OCI-LY1 (cell line): ENCODE data around the gene DCC.

ENCODE experiments used
- H2AFZ ChIP-seq: fragments of 200-600 bp; sonication (generic), shearing (Covaris generic); 2 replicates; pipeline ENCODE4 v1.6.0; 2014; ENCODE audit warnings: antibody characterized with exemption, mild to moderate bottlenecking, low read length
- H3F3A ChIP-seq: fragments of 200-600 bp; sonication (generic), shearing (Covaris generic); 2 replicates; pipeline ENCODE4 v1.6.0; 2014; ENCODE audit warnings: mild to moderate bottlenecking, antibody characterized with exemption, low read length, moderate library complexity; ENCODE audit not compliant: insufficient read depth
- H3K27ac ChIP-seq: fragments of 200-600 bp; sonication (generic); 2 replicates; pipeline ENCODE4 v1.5.1; 2014; ENCODE audit warnings: low read length, mixed run types, mild to moderate bottlenecking, low read depth; ENCODE audit not compliant: poor library complexity, severe bottlenecking
- H3K27me3 ChIP-seq: fragments of 200-600 bp; sonication (generic); 2 replicates; pipeline ENCODE4 v1.6.0; 2014; ENCODE audit warnings: antibody characterized with exemption, mild to moderate bottlenecking, low read length, moderate library complexity; ENCODE audit not compliant: insufficient read depth
- H3K36me3 ChIP-seq: fragments of 200-600 bp; sonication (generic); 2 replicates; pipeline ENCODE4 v1.6.1; 2014; ENCODE audit warnings: mild to moderate bottlenecking, antibody characterized with exemption, low read length, moderate library complexity, mixed read lengths; ENCODE audit not compliant: insufficient read depth
- H3K4me1 ChIP-seq: fragments of 200-600 bp; sonication (generic); 2 replicates; pipeline ENCODE4 v1.5.1; 2014; ENCODE audit warnings: mild to moderate bottlenecking, low read length, moderate library complexity; ENCODE audit not compliant: insufficient read depth, severe bottlenecking
- H3K4me2 ChIP-seq: fragments of 200-600 bp; sonication (generic), shearing (Covaris generic); 2 replicates; pipeline ENCODE4 v1.6.1; 2014; ENCODE audit warnings: low read length
- H3K4me3 ChIP-seq: fragments of 200-600 bp; sonication (generic); 2 replicates; pipeline ENCODE4 v1.5.1; 2014; ENCODE audit warnings: low read length, low read depth, mild to moderate bottlenecking, mixed read lengths; ENCODE audit not compliant: poor library complexity, severe bottlenecking
- H3K79me2 ChIP-seq: fragments of 200-600 bp; shearing (Covaris generic); 2 replicates; pipeline ENCODE4 v1.6.1; 2016; ENCODE audit warnings: mixed run types, low read length, mixed read lengths; ENCODE audit not compliant: insufficient read depth
- H3K9ac ChIP-seq: fragments of 200-600 bp; sonication (generic), shearing (Covaris generic); 2 replicates; pipeline ENCODE4 v1.6.1; 2014; ENCODE audit warnings: mild to moderate bottlenecking, low read length, mixed read lengths
- H3K9me2 ChIP-seq: fragments of 200-600 bp; sonication (generic), shearing (Covaris generic); 2 replicates; pipeline ENCODE4 v1.6.1; 2014; ENCODE audit warnings: low read depth, mild to moderate bottlenecking, low read length, mixed read lengths
- H3K9me3 ChIP-seq: fragments of 200-600 bp; shearing (Covaris generic); 2 replicates; pipeline ENCODE4 v1.6.1; 2014; ENCODE audit warnings: low read length, mixed read lengths
- H4K20me1 ChIP-seq: fragments of 200-600 bp; sonication (generic), shearing (Covaris generic); 2 replicates; pipeline ENCODE4 v1.6.0; 2016; ENCODE audit warnings: mild to moderate bottlenecking, low read length; ENCODE audit not compliant: insufficient read depth
- CTCF ChIP-seq: fragments of 200-600 bp; sonication (generic), shearing (Covaris generic); IDR thresholded peaks from 2 replicates; pipeline ENCODE4 v1.5.1; 2017; ENCODE audit warnings: mild to moderate bottlenecking, antibody characterized with exemption, low read length, moderate library complexity, mixed read lengths
- EZH2 ChIP-seq: fragments of 200-600 bp; sonication (generic), shearing (Covaris generic); IDR thresholded peaks from 2 replicates; pipeline ENCODE4 v1.8.0; 2017; ENCODE audit warnings: borderline replicate concordance, mixed run types, mild to moderate bottlenecking, antibody characterized with exemption, low read length, moderate library complexity, mixed read lengths

Gene DCC

GRCh38 chr18:52337276-52337675, 2.7 kb upstream of the DCC start:
- H3K79me2 ChIP-seq, result no peaks in the 10 kb centered on the region
- TF ChIP-seq CTCF (no peak), EZH2 (no peak)
- H3K4me3 ChIP-seq, result no peak overlapping the region
- H2AFZ ChIP-seq, result no peak overlapping the region
- no peaks in the 10 kb centered on the region for H3K9me3 ChIP-seq
- H3K4me1 ChIP-seq, result no peaks in the 10 kb centered on the region
- no peaks in the 10 kb centered on the region for H3K9me2 ChIP-seq
- H3K4me2 ChIP-seq, result no peak overlapping the region
- no peak overlapping the region for H3K27ac ChIP-seq
- H3F3A ChIP-seq, result no peaks in the 10 kb centered on the region
- H4K20me1 ChIP-seq, result no peaks in the 10 kb centered on the region
- H3K9ac ChIP-seq, result no peak overlapping the region
- H3K36me3 ChIP-seq, result no peaks in the 10 kb centered on the region
- H3K27me3 ChIP-seq, result no peaks in the 10 kb centered on the region

- TF ChIP-seq EZH2, result no peak
- Histone ChIP-seq H3K27me3 (no peaks in the 10 kb centered on the region), H3K4me3 (no peak overlapping the region), H3K9ac (no peak overlapping the region), H3K36me3 (no peaks in the 10 kb centered on the region), H4K20me1 (no peaks in the 10 kb centered on the region), H3K27ac (no peak overlapping the region), H3K4me1 (no peaks in the 10 kb centered on the region), H3F3A (no peaks in the 10 kb centered on the region), H3K4me2 (no peak overlapping the region), H3K9me3 (no peaks in the 10 kb centered on the region), H2AFZ (no peak overlapping the region), H3K9me2 (no peaks in the 10 kb centered on the region), H3K79me2 (no peaks in the 10 kb centered on the region)
Measured at GRCh38 chr18:52340406-52341102, 557 bp downstream of the DCC start.

DNA sequence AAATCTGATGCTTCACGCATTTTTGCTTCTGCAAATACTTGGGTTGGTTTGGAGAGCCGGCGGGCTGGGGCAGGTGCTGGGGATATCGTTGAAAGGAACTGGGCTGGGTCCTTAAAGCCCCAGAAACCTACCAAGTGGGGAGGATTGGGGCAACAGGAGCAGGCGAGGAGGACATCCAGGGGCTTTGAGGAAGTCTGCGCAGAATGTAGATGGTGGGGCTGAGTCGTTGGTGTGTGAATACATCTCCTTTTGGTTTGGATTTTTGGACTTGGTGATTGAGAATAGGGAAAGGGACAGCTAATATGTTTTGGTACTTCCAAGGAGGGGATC, 1.1 kb downstream of the DCC start:
- Histone ChIP-seq H3K4me3 (no peak overlapping the region), H3K27me3 (no peaks in the 10 kb centered on the region), H3F3A (no peaks in the 10 kb centered on the region), H4K20me1 (no peaks in the 10 kb centered on the region), H3K27ac (no peak overlapping the region), H3K36me3 (no peaks in the 10 kb centered on the region), H3K9me2 (no peaks in the 10 kb centered on the region), H3K9ac (no peak overlapping the region), H2AFZ (no peak overlapping the region), H3K9me3 (no peaks in the 10 kb centered on the region), H3K4me1 (no peaks in the 10 kb centered on the region), H3K4me2 (no peak overlapping the region), H3K79me2 (no peaks in the 10 kb centered on the region)
- TF ChIP-seq CTCF (no peak), EZH2 (no peak)

- Histone ChIP-seq H3K79me2 (no peaks in the 10 kb centered on the region), H3F3A (no peaks in the 10 kb centered on the region), H3K27me3 (no peaks in the 10 kb centered on the region), H3K4me3 (no peak overlapping the region), H4K20me1 (no peaks in the 10 kb centered on the region), H3K27ac (no peak overlapping the region), H3K4me1 (no peaks in the 10 kb centered on the region), H3K9me3 (no peaks in the 10 kb centered on the region), H3K36me3 (no peaks in the 10 kb centered on the region), H3K9me2 (no peaks in the 10 kb centered on the region), H2AFZ (no peak overlapping the region), H3K4me2 (no peak overlapping the region), H3K9ac (no peak overlapping the region)
- TF ChIP-seq EZH2, result no peak
- no peak for TF ChIP-seq CTCF
Measured at GRCh38 chr18:52341608-52342381, 1.8 kb downstream of the DCC start.
